Breast epithelium (tissue), 4 donors: ENCODE results near the gene MDM1. TPM values are rescaled to one million over a fixed set of nuclear protein-coding genes. Genes with fewer than 3 reads are reported as not detected.

Source experiments
- DNase-seq, 2 donors: peaks; one replicate each; pipeline ENCODE4 v3.0.0-alpha.2; 2019; ENCODE audit warnings: low spot score in 2 of 2
- H3K27ac ChIP-seq, 2 donors: fragments of 200-600 bp; sonication (generic) in 1 of 2; one replicate each; pipeline ENCODE4 v1.5.1; 2016 to 2019; ENCODE audit warnings: mild to moderate bottlenecking in 1 of 2
- H3K27me3 ChIP-seq, 2 donors: fragments of 200-600 bp; sonication (generic) in 1 of 2; one replicate each; pipeline versions ENCODE4 v1.5.1 to v1.6.0; 2017 to 2019; ENCODE audit warnings: control low read depth in 1 of 2, mild to moderate bottlenecking in 1 of 2
- H3K36me3 ChIP-seq: fragments of 200-600 bp; one replicate; pipeline ENCODE4 v1.5.1; 2019
- H3K4me1 ChIP-seq, 2 donors: fragments of 200-600 bp; sonication (generic); one replicate each; pipeline ENCODE4 v1.5.1; 2016 to 2019; ENCODE audit warnings: control low read depth in 1 of 2
- H3K4me3 ChIP-seq, 3 donors: fragments of 200-600 bp; sonication (generic); 1 replicate in 2 of 3; 2 replicates in 1 of 3; pipeline ENCODE4 v1.5.1; 2016 to 2019; ENCODE audit warnings: mild to moderate bottlenecking in 3 of 3, moderate library complexity in 2 of 3
- H3K9me3 ChIP-seq, 2 donors: fragments of 200-600 bp; sonication (generic) in 1 of 2; one replicate each; pipeline ENCODE4 v1.5.1; 2016 to 2019; ENCODE audit warnings: control low read depth in 1 of 2
- POLR2A ChIP-seq: fragments of 450-650 bp; IDR thresholded peaks from one replicate; pipeline ENCODE4 v1.6.1; 2016; ENCODE audit warnings: antibody characterized with exemption, mild to moderate bottlenecking, moderate library complexity
- POLR2AphosphoS5 ChIP-seq, 3 donors: sonication (generic); formaldehyde crosslinking; IDR thresholded peaks; one replicate each; pipeline ENCODE4 v1.6.1; 2017; ENCODE audit warnings: antibody characterized with exemption in 3 of 3
- intact Hi-C: fragments of 100-400 bp; cut with DNase I; formaldehyde crosslinking; loops from one replicate; pipeline ENCODE4 v1.15.1; 2023; ENCODE audit warnings: low total_unique reads
- total RNA-seq, 3 donors: library from RNA; depleted of rRNA; stranded (reverse); fragments of >200 nt; gene quantifications; one replicate each; pipeline ENCODE4 v1.1.0, GENCODE V29; 2016
- TF ChIP-seq, protein P1 (sequence below), 3 donors: fragments of 450-650 bp; IDR thresholded peaks; one replicate each; pipeline ENCODE4 v1.5.1; 2016 to 2017; ENCODE audit warnings: antibody characterized with exemption in 3 of 3, mild to moderate bottlenecking in 3 of 3, moderate library complexity in 3 of 3

MDM1 gene
- total RNA-seq, 3 donors from 2014 or later = 13.1 to 38.6 (median 18.7) TPM

- no peak for DNase-seq
- no peak overlapping the region for H3K27ac ChIP-seq
- H3K4me1 ChIP-seq = no peaks in the 10 kb centered on the region
- no peaks in the 10 kb centered on the region for H3K27me3 ChIP-seq
- H3K9me3 ChIP-seq = no peaks in the 10 kb centered on the region
- TF ChIP-seq POLR2A (no peak), POLR2AphosphoS5 (IDR thresholded peaks at IDR 0.05) (no peak)
- TF ChIP-seq, protein P1, sequence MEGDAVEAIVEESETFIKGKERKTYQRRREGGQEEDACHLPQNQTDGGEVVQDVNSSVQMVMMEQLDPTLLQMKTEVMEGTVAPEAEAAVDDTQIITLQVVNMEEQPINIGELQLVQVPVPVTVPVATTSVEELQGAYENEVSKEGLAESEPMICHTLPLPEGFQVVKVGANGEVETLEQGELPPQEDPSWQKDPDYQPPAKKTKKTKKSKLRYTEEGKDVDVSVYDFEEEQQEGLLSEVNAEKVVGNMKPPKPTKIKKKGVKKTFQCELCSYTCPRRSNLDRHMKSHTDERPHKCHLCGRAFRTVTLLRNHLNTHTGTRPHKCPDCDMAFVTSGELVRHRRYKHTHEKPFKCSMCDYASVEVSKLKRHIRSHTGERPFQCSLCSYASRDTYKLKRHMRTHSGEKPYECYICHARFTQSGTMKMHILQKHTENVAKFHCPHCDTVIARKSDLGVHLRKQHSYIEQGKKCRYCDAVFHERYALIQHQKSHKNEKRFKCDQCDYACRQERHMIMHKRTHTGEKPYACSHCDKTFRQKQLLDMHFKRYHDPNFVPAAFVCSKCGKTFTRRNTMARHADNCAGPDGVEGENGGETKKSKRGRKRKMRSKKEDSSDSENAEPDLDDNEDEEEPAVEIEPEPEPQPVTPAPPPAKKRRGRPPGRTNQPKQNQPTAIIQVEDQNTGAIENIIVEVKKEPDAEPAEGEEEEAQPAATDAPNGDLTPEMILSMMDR (IDR thresholded peaks at IDR 0.05) = no peak
- H3K36me3 ChIP-seq = no peaks in the 10 kb centered on the region
- H3K4me3 ChIP-seq = no peak overlapping the region
- intact Hi-C loops = no loop called here
These were observed 62.4 kb downstream of the MDM1 start for GRCh38 chr12:68269779-68270178.

- Histone ChIP-seq H3K27ac (no peak overlapping the region), H3K27me3 (no peaks in the 10 kb centered on the region), H3K4me1 (no peaks in the 10 kb centered on the region), H3K36me3 (no peaks in the 10 kb centered on the region), H3K4me3 (no peak overlapping the region), H3K9me3 (no peaks in the 10 kb centered on the region)
- no peak for TF ChIP-seq POLR2AphosphoS5 (IDR thresholded peaks at IDR 0.05)
- no peak for TF ChIP-seq POLR2A
- TF ChIP-seq, protein P1 (IDR thresholded peaks at IDR 0.05) = no peak
- intact Hi-C loops = no loop called here
- DNase-seq = no peak
These were observed 63.2 kb downstream of the MDM1 start for GRCh38 chr12:68268967-68269366.

DNA sequence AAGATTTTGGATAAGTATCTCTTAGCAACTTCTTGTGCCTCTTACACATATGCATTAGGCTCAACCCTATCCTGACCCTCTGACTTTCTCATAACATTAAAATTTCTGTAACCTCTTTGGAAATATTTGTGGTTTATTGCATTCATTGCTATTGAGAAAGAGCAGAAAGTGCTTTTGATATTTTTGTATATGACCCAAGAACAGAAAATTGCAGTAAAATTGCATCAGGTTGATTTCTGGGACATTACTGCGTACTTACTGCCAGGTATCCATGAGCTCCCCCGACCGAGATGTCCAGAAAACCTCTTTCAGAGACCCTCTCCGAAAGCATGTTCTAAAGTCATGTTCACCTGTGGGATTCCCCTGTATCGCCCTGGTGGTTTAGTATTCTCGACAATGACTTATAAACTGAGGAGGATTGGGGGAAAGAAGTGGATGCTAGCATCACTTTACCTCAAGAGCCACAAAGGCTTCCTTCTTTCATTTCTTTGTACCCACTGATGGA lies 64.2 kb downstream of the MDM1 start:
- H3K36me3 ChIP-seq = no peaks in the 10 kb centered on the region
- intact Hi-C loops = no loop called here
- no peak overlapping the region for H3K4me3 ChIP-seq
- no peaks in the 10 kb centered on the region for H3K27me3 ChIP-seq
- H3K9me3 ChIP-seq = no peaks in the 10 kb centered on the region
- no peak overlapping the region for H3K27ac ChIP-seq
- H3K4me1 ChIP-seq = no peaks in the 10 kb centered on the region
- no peak for DNase-seq
- no peak for TF ChIP-seq POLR2A
- no peak for TF ChIP-seq POLR2AphosphoS5 (IDR thresholded peaks at IDR 0.05)

DNA sequence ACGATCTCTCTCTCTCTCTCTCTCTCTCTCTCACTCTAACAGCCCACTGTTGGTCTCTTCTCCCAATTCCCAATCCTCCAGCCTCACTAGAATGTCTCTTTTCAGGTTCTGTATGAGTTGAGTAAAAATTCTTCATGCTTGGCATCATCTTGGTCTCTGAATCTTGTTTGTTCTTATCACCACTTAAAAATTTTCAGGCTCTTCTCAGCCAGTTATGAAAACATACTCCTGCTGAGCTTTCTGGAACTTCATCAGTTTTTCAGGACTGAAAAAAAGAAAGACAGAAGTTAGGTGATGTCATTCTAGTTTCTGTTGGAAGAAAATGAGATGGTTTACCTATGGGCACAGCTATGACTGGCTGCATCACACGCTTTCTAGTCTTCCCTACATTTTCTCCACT lies 67.3 kb downstream of the MDM1 start:
- Histone ChIP-seq H3K27ac (no peak overlapping the region), H3K4me1 (no peaks in the 10 kb centered on the region), H3K36me3 (no peaks in the 10 kb centered on the region), H3K27me3 (no peaks in the 10 kb centered on the region), H3K9me3 (no peaks in the 10 kb centered on the region), H3K4me3 (no peak overlapping the region)
- TF ChIP-seq, protein P1 (IDR thresholded peaks at IDR 0.05) = no peak
- TF ChIP-seq POLR2AphosphoS5 (IDR thresholded peaks at IDR 0.05) (no peak), POLR2A (no peak)
- intact Hi-C loops = no loop called here
- no peak for DNase-seq

- intact Hi-C loops = no loop called here
- Histone ChIP-seq H3K27ac (no peak overlapping the region), H3K36me3 (no peaks in the 10 kb centered on the region), H3K4me1 (no peaks in the 10 kb centered on the region), H3K9me3 (no peaks in the 10 kb centered on the region), H3K27me3 (no peaks in the 10 kb centered on the region), H3K4me3 (no peak overlapping the region)
- DNase-seq = no peak
- TF ChIP-seq POLR2AphosphoS5 (IDR thresholded peaks at IDR 0.05) (no peak), POLR2A (no peak)
These were observed 67.9 kb downstream of the MDM1 start for GRCh38 chr12:68264158-68264855.

DNA sequence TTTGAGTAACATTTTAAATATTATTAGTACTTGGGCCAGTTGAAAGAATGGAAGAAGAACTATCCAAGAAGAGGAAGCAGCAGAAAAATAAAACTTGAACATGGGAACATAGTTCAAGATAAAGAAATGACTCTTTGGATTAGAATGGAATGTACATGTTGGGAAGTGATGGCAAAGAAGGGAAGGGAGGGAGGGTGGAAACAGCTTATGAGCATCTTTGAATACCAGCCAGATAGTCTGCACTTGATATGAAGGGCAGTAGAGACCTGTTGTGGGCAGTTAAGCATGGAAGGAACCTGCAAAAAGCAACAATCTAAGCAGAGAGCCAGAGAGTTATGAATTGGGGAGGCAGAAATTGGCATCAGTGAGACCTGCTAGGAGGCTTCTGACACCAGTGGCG lies 68.8 kb downstream of the MDM1 start:
- no peak overlapping the region for H3K27ac ChIP-seq
- no peak for TF ChIP-seq POLR2AphosphoS5 (IDR thresholded peaks at IDR 0.05)
- no peak for TF ChIP-seq POLR2A
- TF ChIP-seq, protein P1 (IDR thresholded peaks at IDR 0.05) = no peak
- DNase-seq = no peak
- intact Hi-C loops = no loop called here
- H3K9me3 ChIP-seq = no peaks in the 10 kb centered on the region
- no peaks in the 10 kb centered on the region for H3K4me1 ChIP-seq
- no peaks in the 10 kb centered on the region for H3K27me3 ChIP-seq
- no peak overlapping the region for H3K4me3 ChIP-seq
- H3K36me3 ChIP-seq = no peaks in the 10 kb centered on the region
